Smooth muscle cell (in vitro differentiated cells): Measurements from ENCODE around the gene SRPRB. TPM values are rescaled to one million over a fixed set of nuclear protein-coding genes. Genes with fewer than 3 reads are reported as not detected.

ENCODE experiments used
- DNase-seq: peaks from one replicate; lab custom pipeline; 2025; ENCODE audit not compliant: unreplicated experiment; lab: John Stamatoyannopoulos, UW
- H2AFZ ChIP-seq: fragments of 200-600 bp; sonication (generic); 2 replicates; pipeline ENCODE4 v1.6.0; 2016; ENCODE audit warnings: antibody characterized with exemption, low read depth, mild to moderate bottlenecking
- H3F3A ChIP-seq: fragments of 200-600 bp; sonication (generic); 2 replicates; pipeline ENCODE4 v1.6.0; 2017; ENCODE audit warnings: antibody characterized with exemption, low read depth
- H3K27ac ChIP-seq: fragments of 200-600 bp; sonication (generic); 2 replicates; pipeline ENCODE4 v1.5.1; 2016; ENCODE audit warnings: low read depth, mild to moderate bottlenecking
- H3K27me3 ChIP-seq: fragments of 200-600 bp; sonication (generic); 2 replicates; pipeline ENCODE4 v1.6.1; 2016; ENCODE audit warnings: low read depth, mild to moderate bottlenecking
- H3K36me3 ChIP-seq: fragments of 200-600 bp; sonication (generic); 2 replicates; pipeline ENCODE4 v1.5.1; 2016; ENCODE audit warnings: low read depth
- H3K4me1 ChIP-seq: fragments of 200-600 bp; sonication (generic); 2 replicates; pipeline ENCODE4 v1.5.1; 2016; ENCODE audit warnings: low read depth
- H3K4me2 ChIP-seq: fragments of 200-600 bp; sonication (generic); 2 replicates; pipeline ENCODE4 v1.6.0; 2016; ENCODE audit warnings: mild to moderate bottlenecking
- H3K4me3 ChIP-seq: fragments of 200-600 bp; sonication (generic); 2 replicates; pipeline ENCODE4 v1.5.1; 2016; ENCODE audit warnings: mild to moderate bottlenecking
- H3K79me2 ChIP-seq: fragments of 200-600 bp; sonication (generic); 2 replicates; pipeline ENCODE4 v1.6.0; 2016; ENCODE audit warnings: low read depth, mild to moderate bottlenecking
- H3K9ac ChIP-seq: fragments of 200-600 bp; sonication (generic); 2 replicates; pipeline ENCODE4 v1.6.0; 2016; ENCODE audit warnings: low read depth
- H3K9me3 ChIP-seq: fragments of 200-600 bp; sonication (generic); replicated peaks from 2 replicates; pipeline ENCODE4 v1.5.1; 2016; ENCODE audit warnings: low read depth
- H4K20me1 ChIP-seq: fragments of 200-600 bp; sonication (generic); 2 replicates; pipeline ENCODE4 v1.6.0; 2016; ENCODE audit warnings: low read depth
- WGBS: methylation state at CpG from one replicate; pipeline ENCODE4 v1.1.7; 2016; ENCODE audit warnings: low lambda C conversion rate; 5-methylcytosine and 5-hydroxymethylcytosine counted together
- polyA plus RNA-seq: library from polyadenylated mRNA; unstranded; fragments of >200 nt; fragmentation: Nextera tagmentation; extraction: Ambion mirVana; gene quantifications from 2 replicates; pipeline ENCODE4 v1.2.1, GENCODE V29; 2016
- total RNA-seq: library from RNA; depleted of rRNA; stranded (reverse); fragments of >200 nt; gene quantifications from 2 replicates; pipeline ENCODE4 v1.2.3, GENCODE V29; 2014
- TF ChIP-seq, protein P1 (sequence below): fragments of 200-600 bp; sonication (generic); IDR thresholded peaks from 2 replicates; pipeline ENCODE4 v1.5.1; 2017; ENCODE audit warnings: borderline replicate concordance, mild to moderate bottlenecking, antibody characterized with exemption; ENCODE audit not compliant: insufficient read depth, poor library complexity, severe bottlenecking

Gene SRPRB
- total and polyA plus RNA-seq, 2 experiments from 2014 or later = 59.3 to 78.9 TPM

DNA sequence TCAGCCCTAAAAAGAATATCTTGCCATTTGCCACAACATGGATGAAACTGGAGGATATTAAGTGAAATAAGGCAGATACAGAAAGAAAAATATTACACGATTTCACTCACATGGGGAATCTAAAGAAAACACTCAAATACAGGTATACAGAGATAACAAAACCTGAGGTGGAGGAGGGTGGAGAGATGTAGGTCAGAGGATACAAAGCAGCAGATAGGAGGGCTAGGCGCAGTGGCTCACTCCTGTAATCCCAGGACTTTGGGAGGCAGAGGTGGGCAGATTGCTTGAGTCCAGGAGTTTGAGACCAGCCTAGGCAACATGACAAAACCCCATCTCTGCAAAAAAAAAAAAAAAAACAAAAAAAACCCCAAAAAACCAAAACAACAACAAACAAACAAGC lies 23.2 kb upstream of the SRPRB start:
- H4K20me1 ChIP-seq = no peaks in the 10 kb centered on the region
- no peak overlapping the region for H3K9ac ChIP-seq
- no peaks in the 10 kb centered on the region for H3K36me3 ChIP-seq
- no peaks in the 10 kb centered on the region for H3K4me1 ChIP-seq
- no peak for DNase-seq
- H3K4me2 ChIP-seq = no peak overlapping the region
- no peak overlapping the region for H2AFZ ChIP-seq
- H3K9me3 ChIP-seq = no peaks in the 10 kb centered on the region
- no peaks in the 10 kb centered on the region for H3F3A ChIP-seq
- TF ChIP-seq, protein P1, sequence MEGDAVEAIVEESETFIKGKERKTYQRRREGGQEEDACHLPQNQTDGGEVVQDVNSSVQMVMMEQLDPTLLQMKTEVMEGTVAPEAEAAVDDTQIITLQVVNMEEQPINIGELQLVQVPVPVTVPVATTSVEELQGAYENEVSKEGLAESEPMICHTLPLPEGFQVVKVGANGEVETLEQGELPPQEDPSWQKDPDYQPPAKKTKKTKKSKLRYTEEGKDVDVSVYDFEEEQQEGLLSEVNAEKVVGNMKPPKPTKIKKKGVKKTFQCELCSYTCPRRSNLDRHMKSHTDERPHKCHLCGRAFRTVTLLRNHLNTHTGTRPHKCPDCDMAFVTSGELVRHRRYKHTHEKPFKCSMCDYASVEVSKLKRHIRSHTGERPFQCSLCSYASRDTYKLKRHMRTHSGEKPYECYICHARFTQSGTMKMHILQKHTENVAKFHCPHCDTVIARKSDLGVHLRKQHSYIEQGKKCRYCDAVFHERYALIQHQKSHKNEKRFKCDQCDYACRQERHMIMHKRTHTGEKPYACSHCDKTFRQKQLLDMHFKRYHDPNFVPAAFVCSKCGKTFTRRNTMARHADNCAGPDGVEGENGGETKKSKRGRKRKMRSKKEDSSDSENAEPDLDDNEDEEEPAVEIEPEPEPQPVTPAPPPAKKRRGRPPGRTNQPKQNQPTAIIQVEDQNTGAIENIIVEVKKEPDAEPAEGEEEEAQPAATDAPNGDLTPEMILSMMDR = no peak
- 91% methylated on average over 2 of the region's 2 CpGs for WGBS
- H3K79me2 ChIP-seq = no peaks in the 10 kb centered on the region
- H3K27me3 ChIP-seq = no peaks in the 10 kb centered on the region
- no peak overlapping the region for H3K4me3 ChIP-seq
- H3K27ac ChIP-seq = no peak overlapping the region

DNA sequence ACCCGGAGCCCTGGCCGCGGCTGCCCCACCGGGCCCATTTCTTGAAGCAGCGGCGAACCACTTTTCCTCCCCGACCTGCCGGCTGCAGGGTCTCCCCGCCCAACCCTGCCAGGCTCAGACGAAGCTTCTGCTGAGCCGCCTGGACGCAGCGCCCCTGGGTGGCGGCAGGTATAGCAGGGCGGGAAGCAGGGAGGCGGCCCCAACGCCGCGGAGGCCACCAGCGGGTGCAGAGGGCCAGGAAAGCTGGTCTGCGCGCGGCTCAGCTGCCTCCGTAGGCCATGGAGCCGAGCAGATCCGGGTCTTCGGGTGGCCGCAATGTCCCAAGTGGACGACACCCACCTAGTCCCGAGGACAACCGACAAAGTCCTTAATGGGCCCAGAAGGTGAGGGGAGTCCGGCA lies 21.9 kb upstream of the SRPRB start:
- no peak overlapping the region for H3K4me2 ChIP-seq
- no peaks in the 10 kb centered on the region for H3K36me3 ChIP-seq
- WGBS = 90% methylated on average over 32 of the region's 32 CpGs
- H3K4me3 ChIP-seq = no peak overlapping the region
- no peaks in the 10 kb centered on the region for H3F3A ChIP-seq
- no peaks in the 10 kb centered on the region for H3K9me3 ChIP-seq
- TF ChIP-seq, protein P1 = no peak
- H2AFZ ChIP-seq = no peak overlapping the region
- no peak overlapping the region for H3K27ac ChIP-seq
- no peaks in the 10 kb centered on the region for H4K20me1 ChIP-seq
- H3K79me2 ChIP-seq = no peaks in the 10 kb centered on the region
- H3K9ac ChIP-seq = no peak overlapping the region
- DNase-seq = no peak
- no peaks in the 10 kb centered on the region for H3K27me3 ChIP-seq
- H3K4me1 ChIP-seq = no peaks in the 10 kb centered on the region

DNA sequence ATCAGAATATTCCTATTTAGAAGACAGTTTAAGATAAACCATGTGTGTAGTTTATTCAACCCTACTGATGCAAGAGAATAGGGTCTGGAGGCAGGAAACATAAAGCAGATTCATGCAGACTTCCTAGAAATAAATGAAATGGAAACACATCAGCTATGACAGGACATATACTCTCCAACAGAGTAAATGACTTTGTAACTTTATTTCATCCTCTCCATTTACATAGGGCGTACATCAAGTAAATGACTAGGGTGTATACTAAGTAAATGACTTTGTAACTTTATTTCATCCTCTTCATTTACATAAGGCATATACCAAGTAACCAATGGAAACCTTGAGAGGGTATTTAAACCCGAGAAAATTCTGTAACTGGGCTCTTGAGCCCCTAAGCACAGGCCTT lies 17.6 kb upstream of the SRPRB start:
- no peak overlapping the region for H3K9ac ChIP-seq
- H3K4me3 ChIP-seq = no peak overlapping the region
- H3K4me1 ChIP-seq = no peaks in the 10 kb centered on the region
- no peak overlapping the region for H3K27ac ChIP-seq
- H3K9me3 ChIP-seq = peaks cover 12% of the 10 kb centered on the region
- no peaks in the 10 kb centered on the region for H3K27me3 ChIP-seq
- no peak overlapping the region for H3K4me2 ChIP-seq
- TF ChIP-seq, protein P1 = no peak
- H2AFZ ChIP-seq = no peak overlapping the region
- H4K20me1 ChIP-seq = no peaks in the 10 kb centered on the region
- WGBS = 61% methylated on average over 2 of the region's 2 CpGs
- H3K79me2 ChIP-seq = no peaks in the 10 kb centered on the region
- DNase-seq = no peak
- H3K36me3 ChIP-seq = no peaks in the 10 kb centered on the region
- H3F3A ChIP-seq = no peaks in the 10 kb centered on the region

DNA sequence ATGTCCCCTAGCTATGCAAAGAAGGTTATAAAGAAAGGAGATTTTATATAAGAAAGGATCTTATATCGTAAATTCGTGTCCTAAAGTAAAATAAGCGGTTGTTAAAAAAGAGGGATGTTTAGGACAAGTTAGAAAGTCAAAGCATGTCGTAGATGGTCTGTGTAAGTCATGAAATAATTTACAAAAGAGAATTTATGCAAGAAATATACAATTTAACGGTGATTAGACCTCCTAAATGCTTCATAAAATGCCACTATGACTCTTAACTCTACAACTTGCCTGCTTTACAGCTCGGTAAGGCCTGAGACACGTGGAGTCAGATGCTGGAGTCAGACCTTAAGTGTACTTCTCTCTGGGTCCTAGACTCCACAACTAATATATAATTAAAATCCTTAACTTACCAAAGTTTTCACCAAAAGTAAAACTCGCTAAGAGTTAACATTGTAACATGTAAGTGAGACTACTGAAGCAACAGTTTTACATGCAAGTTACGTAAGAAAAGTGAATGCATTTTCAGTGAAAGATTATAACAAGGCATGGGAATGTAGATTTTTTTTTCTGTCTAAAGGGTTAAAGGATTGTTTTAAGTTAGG lies 13.3 kb upstream of the SRPRB start:
- Histone ChIP-seq H3K9ac (no peak overlapping the region), H3K9me3 (peaks cover 12% of the 10 kb centered on the region), H3K79me2 (no peaks in the 10 kb centered on the region), H3K4me1 (no peaks in the 10 kb centered on the region), H3K36me3 (no peaks in the 10 kb centered on the region), H3K4me3 (no peak overlapping the region), H3K4me2 (no peak overlapping the region), H3K27me3 (no peaks in the 10 kb centered on the region), H3F3A (no peaks in the 10 kb centered on the region), H4K20me1 (no peaks in the 10 kb centered on the region), H3K27ac (no peak overlapping the region), H2AFZ (no peak overlapping the region)
- TF ChIP-seq, protein P1 = no peak
- no peak for DNase-seq
- 43% methylated on average over 9 of the region's 9 CpGs for WGBS
